Stimulated activated CD4-positive, alpha-beta T cell treated with anti-CD3 and anti-CD28 coated beads, TNF-alpha, amount 100 ng/mL, for 24 hours (primary cell): ENCODE data around the gene WIPF3.
"Not testable (repeated sequence)": the region's sequence is repeated elsewhere in the genome, so short reads cannot be mapped to it uniquely, and the experiment has no call there.

Experiments used
- DNase-seq, 3 experiments: peaks; one replicate each; pipeline ENCODE4 v3.0.0-alpha.2; 2020; ENCODE audit warnings: low read depth in 3 of 3

WIPF3 gene

GRCh38 chr7:29950480-29950879 is 144.2 kb downstream of the WIPF3 start:
- no peak for DNase-seq

- DNase-seq, result no peak
Measured at GRCh38 chr7:29951206-29951605, 144.9 kb downstream of the WIPF3 start.

- DNase-seq, result no peak
Measured at GRCh38 chr7:29953726-29954347, 147.5 kb downstream of the WIPF3 start.

GRCh38 chr7:29955075-29955792 is 148.9 kb downstream of the WIPF3 start:
- DNase-seq, result no peak

GRCh38 chr7:29955799-29956486 is 149.6 kb downstream of the WIPF3 start:
- DNase-seq, result no peak

GRCh38 chr7:29956487-29956836 is 150.2 kb downstream of the WIPF3 start:
- no peak for DNase-seq

- no peak for DNase-seq
Measured at GRCh38 chr7:29957521-29958310, 151.4 kb downstream of the WIPF3 start.

GRCh38 chr7:29958667-29959358 is 152.5 kb downstream of the WIPF3 start:
- DNase-seq, result no peak

- DNase-seq, result not testable (repeated sequence)
Measured at GRCh38 chr7:29961611-29962010, 155.3 kb downstream of the WIPF3 start.

- DNase-seq, result no peak
Measured at GRCh38 chr7:29962035-29962434, 155.7 kb downstream of the WIPF3 start.

GRCh38 chr7:29965030-29965429 is 158.7 kb downstream of the WIPF3 start:
- no peak for DNase-seq
